OCI-LY7 (cell line): ENCODE results near the gene SNAP25. TPM values are rescaled to one million over a fixed set of nuclear protein-coding genes. Genes with fewer than 3 reads are reported as not detected.

ENCODE experiments used
- BruUV-seq: library from RNA; stranded (reverse); fragments of 400-500 nt; replicated peaks from 2 replicates; lab custom pipeline; 2021; lab: Mats Ljungman, UMichigan
- CTCF ChIA-PET: fragments of 300-600 bp; sonication (Branson Sonifier 250); formaldehyde crosslinking; loops from one replicate; lab custom pipeline; 2022; ENCODE audit warnings: antibody characterized with exemption; ENCODE audit not compliant: unreplicated experiment; lab: Charles Lee
- POLR2A ChIA-PET: fragments of 300-600 bp; sonication (Branson Sonifier 250); formaldehyde crosslinking; loops from one replicate; lab custom pipeline; 2022; ENCODE audit warnings: antibody characterized with exemption; lab: Charles Lee
- DNase-seq: peaks from one replicate; pipeline ENCODE4 v3.0.0-alpha.2; 2015; ENCODE audit warnings: low spot score
- H2AFZ ChIP-seq: fragments of 200-600 bp; sonication (generic), shearing (Covaris generic); 2 replicates; pipeline ENCODE4 v1.6.1; 2014; ENCODE audit warnings: mild to moderate bottlenecking, antibody characterized with exemption, low read length, moderate library complexity
- H3K27ac ChIP-seq: fragments of 200-600 bp; sonication (generic); 2 replicates; pipeline ENCODE4 v1.5.1; 2014; ENCODE audit warnings: mixed run types, low read depth, mild to moderate bottlenecking, moderate library complexity, low read length, inconsistent platforms; ENCODE audit not compliant: poor library complexity, severe bottlenecking
- H3K36me3 ChIP-seq: fragments of 200-600 bp; sonication (generic); 2 replicates; pipeline ENCODE4 v1.6.1; 2014; ENCODE audit warnings: mild to moderate bottlenecking, antibody characterized with exemption, low read length, moderate library complexity, mixed read lengths; ENCODE audit not compliant: insufficient read depth
- H3K4me1 ChIP-seq: fragments of 200-600 bp; sonication (generic); 2 replicates; pipeline ENCODE4 v1.5.1; 2014; ENCODE audit warnings: mild to moderate bottlenecking, low read length; ENCODE audit not compliant: insufficient read depth, poor library complexity, severe bottlenecking
- H3K4me2 ChIP-seq: fragments of 200-600 bp; sonication (generic); 2 replicates; pipeline ENCODE4 v1.6.1; 2014; ENCODE audit warnings: mild to moderate bottlenecking, low read length
- H3K4me3 ChIP-seq: fragments of 200-600 bp; sonication (generic); 2 replicates; pipeline ENCODE4 v1.5.1; 2014; ENCODE audit warnings: mild to moderate bottlenecking, low read depth, low read length; ENCODE audit not compliant: poor library complexity, severe bottlenecking
- H3K79me2 ChIP-seq: fragments of 200-600 bp; sonication (generic); 2 replicates; pipeline ENCODE4 v1.6.1; 2016; ENCODE audit warnings: low read depth, mild to moderate bottlenecking, low read length, moderate library complexity, mixed read lengths; ENCODE audit not compliant: insufficient read depth
- H3K9me2 ChIP-seq: fragments of 200-600 bp; sonication (generic); 2 replicates; pipeline ENCODE4 v1.6.1; 2016; ENCODE audit warnings: mild to moderate bottlenecking, low read length, mixed read lengths; ENCODE audit not compliant: insufficient read depth
- H3K9me3 ChIP-seq: fragments of 200-600 bp; sonication (generic); 2 replicates; pipeline ENCODE4 v1.6.1; 2014; ENCODE audit warnings: mild to moderate bottlenecking, mixed run types, low read length, mixed read lengths
- H4K20me1 ChIP-seq: fragments of 200-600 bp; sonication (generic); 2 replicates; pipeline ENCODE4 v1.6.1; 2014; ENCODE audit warnings: mild to moderate bottlenecking, antibody characterized with exemption, low read length, moderate library complexity, mixed read lengths; ENCODE audit not compliant: insufficient read depth
- CTCF ChIP-seq: fragments of 200-600 bp; sonication (generic); conservative IDR thresholded peaks from 2 replicates; pipeline ENCODE4 v1.5.1; 2014; ENCODE audit warnings: mild to moderate bottlenecking, antibody characterized with exemption, low read length, moderate library complexity, mixed read lengths
- EZH2phosphoT487 ChIP-seq: fragments of 200-600 bp; sonication (generic); IDR thresholded peaks from 2 replicates; pipeline ENCODE4 v1.6.1; 2018; ENCODE audit warnings: low read depth, borderline replicate concordance, mild to moderate bottlenecking, mixed run types, antibody characterized with exemption, low read length, moderate library complexity, mixed read lengths
- intact Hi-C: fragments of 100-400 bp; cut with micrococcal nuclease; formaldehyde crosslinking; loops from one replicate; pipeline ENCODE4 v1.10.0; 2022; ENCODE audit not compliant: unreplicated experiment
- total RNA-seq, 2 experiments: library from RNA; depleted of rRNA in 1 of 2; stranded (reverse); fragments of >200 nt in 1 of 2; shearing (Covaris generic) in 1 of 2; gene quantifications; 2 replicates each; pipeline ENCODE4 v1.2.3, GENCODE V29; 2014 to 2022

Gene SNAP25
- total RNA-seq, 2 experiments from 2014 or later: not detected

- H3K4me3 ChIP-seq: no peak overlapping the region
- H3K9me3 ChIP-seq: no peaks in the 10 kb centered on the region
- no peak overlapping the region for H3K27ac ChIP-seq
- no peaks in the 10 kb centered on the region for H3K36me3 ChIP-seq
- intact Hi-C loops: no loop called here
- no TSS peak for BruUV-seq
- no peaks in the 10 kb centered on the region for H3K79me2 ChIP-seq
- H4K20me1 ChIP-seq: no peaks in the 10 kb centered on the region
- POLR2A ChIA-PET: interaction anchor here (0.7 to 0.9 kb wide), 2 partner anchors 56 to 168 kb away, joined by 3 read pairs; no protein-coding TSS in a partner anchor
- TF ChIP-seq EZH2phosphoT487: no peak
- TF ChIP-seq CTCF: no peak
- H3K4me2 ChIP-seq: no peak overlapping the region
- H3K4me1 ChIP-seq: no peaks in the 10 kb centered on the region
- no peaks in the 10 kb centered on the region for H3K9me2 ChIP-seq
- H2AFZ ChIP-seq: no peak overlapping the region
- no peak for DNase-seq
- CTCF ChIA-PET: no interaction called here
Observed at GRCh38 chr20:10336959-10337729, 118.5 kb downstream of the SNAP25 start.

DNA sequence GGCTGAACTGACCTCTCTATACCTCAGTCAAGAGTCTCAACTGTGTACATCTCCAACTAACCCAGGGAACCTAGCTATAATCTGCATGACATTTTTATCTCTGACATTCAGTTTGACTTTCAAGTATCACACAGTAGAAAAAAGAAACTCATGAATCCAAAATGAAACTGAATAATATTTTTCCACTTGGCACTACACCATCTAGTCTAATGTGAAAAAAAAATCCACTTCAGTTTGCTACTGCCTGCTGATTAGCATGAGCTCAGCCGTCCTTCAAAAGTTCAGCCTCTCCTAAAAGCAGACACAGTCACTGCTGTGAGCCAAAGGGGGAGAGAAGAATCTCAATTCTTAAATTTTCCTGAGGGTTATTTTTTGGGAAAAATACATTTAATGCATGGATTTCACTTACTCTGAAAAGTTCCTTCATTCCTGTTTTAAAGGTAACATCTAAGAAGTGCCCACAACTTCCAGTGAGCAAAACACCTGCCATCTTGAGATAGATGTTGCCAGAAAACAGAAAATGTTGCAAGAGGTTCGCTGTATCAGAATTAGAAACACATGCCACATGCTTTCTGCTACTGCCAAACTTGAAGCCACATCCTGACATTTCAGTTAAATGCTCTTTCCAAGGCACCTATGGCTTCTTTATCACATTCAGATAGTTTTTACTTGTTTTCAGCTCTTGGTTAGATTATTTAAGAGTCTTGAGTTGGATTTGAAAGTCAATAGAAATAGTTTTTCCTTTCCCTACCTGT is 120.0 kb downstream of the SNAP25 start:
- POLR2A ChIA-PET: no interaction called here
- DNase-seq: no peak
- H2AFZ ChIP-seq: no peak overlapping the region
- CTCF ChIA-PET: no interaction called here
- no peaks in the 10 kb centered on the region for H4K20me1 ChIP-seq
- no peaks in the 10 kb centered on the region for H3K4me1 ChIP-seq
- H3K4me2 ChIP-seq: no peak overlapping the region
- no TSS peak for BruUV-seq
- no peaks in the 10 kb centered on the region for H3K36me3 ChIP-seq
- intact Hi-C loops: no loop called here
- no peak overlapping the region for H3K4me3 ChIP-seq
- TF ChIP-seq CTCF (no peak), EZH2phosphoT487 (no peak)
- H3K9me2 ChIP-seq: no peaks in the 10 kb centered on the region
- no peak overlapping the region for H3K27ac ChIP-seq
- H3K9me3 ChIP-seq: no peaks in the 10 kb centered on the region
- no peaks in the 10 kb centered on the region for H3K79me2 ChIP-seq

GRCh38 chr20:10339609-10340008 is 121.0 kb downstream of the SNAP25 start:
- CTCF ChIA-PET: no interaction called here
- intact Hi-C loops: no loop called here

More at GRCh38 chr20:10339609-10340008, 121.0 kb downstream of the SNAP25 start:
- Histone ChIP-seq H3K36me3 (no peaks in the 10 kb centered on the region), H3K79me2 (no peaks in the 10 kb centered on the region), H2AFZ (no peak overlapping the region), H3K27ac (no peak overlapping the region), H3K4me2 (no peak overlapping the region), H3K4me1 (no peaks in the 10 kb centered on the region), H3K9me2 (no peaks in the 10 kb centered on the region), H3K9me3 (no peaks in the 10 kb centered on the region), H3K4me3 (no peak overlapping the region), H4K20me1 (no peaks in the 10 kb centered on the region)
- TF ChIP-seq CTCF (no peak), EZH2phosphoT487 (no peak)
- no peak for DNase-seq
- BruUV-seq: no TSS peak
- POLR2A ChIA-PET: no interaction called here
